Vagina (tissue), 2 donors: ENCODE data around the gene PSMC2. TPM values are rescaled to one million over a fixed set of nuclear protein-coding genes. Genes with fewer than 3 reads are reported as not detected.

Experiments
- DNase-seq, 2 donors: peaks; one replicate each; pipeline ENCODE4 v3.0.0-alpha.2; 2017; ENCODE audit errors: extremely low spot score in 2 of 2
- H3K27ac ChIP-seq: fragments of 200-600 bp; sonication (generic); one replicate; pipeline ENCODE4 v1.5.1; 2019
- H3K27me3 ChIP-seq: fragments of 200-600 bp; sonication (generic); one replicate; pipeline ENCODE4 v1.5.1; 2019
- H3K36me3 ChIP-seq, 2 donors: fragments of 200-600 bp; sonication (generic); one replicate each; pipeline ENCODE4 v1.5.1; 2017 to 2019
- H3K4me1 ChIP-seq: fragments of 200-600 bp; sonication (generic); one replicate; pipeline ENCODE4 v1.5.1; 2019
- H3K4me3 ChIP-seq, 2 donors: fragments of 200-600 bp; sonication (generic); 1 replicate in 1 of 2; 2 replicates in 1 of 2; pipeline ENCODE4 v1.5.1; 2016 to 2019
- H3K9me3 ChIP-seq: fragments of 200-600 bp; sonication (generic); one replicate; pipeline ENCODE4 v1.5.1; 2019
- POLR2A ChIP-seq, 2 donors: fragments of 450-650 bp; IDR thresholded peaks; one replicate each; pipeline ENCODE4 v1.6.1; 2017; ENCODE audit warnings: antibody characterized with exemption in 2 of 2, mild to moderate bottlenecking in 2 of 2, moderate library complexity in 2 of 2
- POLR2AphosphoS5 ChIP-seq, 2 donors: sonication (generic); formaldehyde crosslinking; IDR thresholded peaks; one replicate each; pipeline ENCODE4 v1.9.0; 2017; ENCODE audit warnings: antibody characterized with exemption in 2 of 2, mild to moderate bottlenecking in 2 of 2, low read depth in 1 of 2; ENCODE audit not compliant: insufficient read depth in 1 of 2
- intact Hi-C: fragments of 100-400 bp; cut with DNase I; formaldehyde crosslinking; loops from one replicate; pipeline ENCODE4 v1.15.1; 2023
- total RNA-seq: library from RNA; depleted of rRNA; stranded (reverse); fragments of >200 nt; gene quantifications from one replicate; pipeline ENCODE4 v1.2.3, GENCODE V29; 2016
- TF ChIP-seq, protein P1 (sequence below), 3 experiments: fragments of 450-650 bp in 2 of 3; fragments of 200-600 bp in 1 of 3; sonication (generic) in 1 of 3; IDR thresholded peaks; one replicate each; pipeline ENCODE4 v1.5.1; 2017 to 2019; ENCODE audit warnings: antibody characterized with exemption in 3 of 3, mild to moderate bottlenecking in 2 of 3, moderate library complexity in 2 of 3

Gene PSMC2
- total RNA-seq, 1 donor from 2014 or later = 63.3 TPM

DNA sequence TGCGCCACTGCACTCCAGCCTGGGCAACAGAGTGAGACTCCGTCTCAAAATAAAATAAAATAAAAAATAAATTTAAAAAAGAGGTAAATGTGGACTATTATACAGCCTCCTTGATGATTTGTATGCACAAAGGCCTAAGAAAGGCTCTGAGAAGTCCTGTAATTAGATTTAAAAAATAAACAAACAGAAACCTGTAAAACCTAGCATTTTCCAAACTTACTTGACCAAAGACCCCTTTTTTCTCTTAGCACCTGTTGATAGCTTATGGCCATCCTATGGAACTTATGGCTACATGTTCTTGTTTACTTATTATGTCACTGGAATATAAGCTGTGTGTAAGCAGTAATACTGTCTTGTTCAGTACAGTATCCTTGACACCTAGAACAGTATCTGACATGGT, 8.6 kb upstream of the PSMC2 start:
- Histone ChIP-seq H3K36me3 (peaks cover 0 to 47% of the 10 kb centered on the region in 2 donors), H3K4me3 (no peak overlapping the region), H3K4me1 (peaks cover 23% of the 10 kb centered on the region), H3K9me3 (no peaks in the 10 kb centered on the region), H3K27me3 (no peaks in the 10 kb centered on the region), H3K27ac (no peak overlapping the region)
- no peak for DNase-seq
- no peak for TF ChIP-seq POLR2A (IDR thresholded peaks at IDR 0.05)
- no peak for TF ChIP-seq POLR2AphosphoS5 (IDR thresholded peaks at IDR 0.05; ENCODE audit: insufficient read depth in 1 of 2, low read depth in 1 of 2)
- TF ChIP-seq, protein P1, sequence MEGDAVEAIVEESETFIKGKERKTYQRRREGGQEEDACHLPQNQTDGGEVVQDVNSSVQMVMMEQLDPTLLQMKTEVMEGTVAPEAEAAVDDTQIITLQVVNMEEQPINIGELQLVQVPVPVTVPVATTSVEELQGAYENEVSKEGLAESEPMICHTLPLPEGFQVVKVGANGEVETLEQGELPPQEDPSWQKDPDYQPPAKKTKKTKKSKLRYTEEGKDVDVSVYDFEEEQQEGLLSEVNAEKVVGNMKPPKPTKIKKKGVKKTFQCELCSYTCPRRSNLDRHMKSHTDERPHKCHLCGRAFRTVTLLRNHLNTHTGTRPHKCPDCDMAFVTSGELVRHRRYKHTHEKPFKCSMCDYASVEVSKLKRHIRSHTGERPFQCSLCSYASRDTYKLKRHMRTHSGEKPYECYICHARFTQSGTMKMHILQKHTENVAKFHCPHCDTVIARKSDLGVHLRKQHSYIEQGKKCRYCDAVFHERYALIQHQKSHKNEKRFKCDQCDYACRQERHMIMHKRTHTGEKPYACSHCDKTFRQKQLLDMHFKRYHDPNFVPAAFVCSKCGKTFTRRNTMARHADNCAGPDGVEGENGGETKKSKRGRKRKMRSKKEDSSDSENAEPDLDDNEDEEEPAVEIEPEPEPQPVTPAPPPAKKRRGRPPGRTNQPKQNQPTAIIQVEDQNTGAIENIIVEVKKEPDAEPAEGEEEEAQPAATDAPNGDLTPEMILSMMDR (IDR thresholded peaks at IDR 0.05) = no peak
- intact Hi-C loops = no loop called here

DNA sequence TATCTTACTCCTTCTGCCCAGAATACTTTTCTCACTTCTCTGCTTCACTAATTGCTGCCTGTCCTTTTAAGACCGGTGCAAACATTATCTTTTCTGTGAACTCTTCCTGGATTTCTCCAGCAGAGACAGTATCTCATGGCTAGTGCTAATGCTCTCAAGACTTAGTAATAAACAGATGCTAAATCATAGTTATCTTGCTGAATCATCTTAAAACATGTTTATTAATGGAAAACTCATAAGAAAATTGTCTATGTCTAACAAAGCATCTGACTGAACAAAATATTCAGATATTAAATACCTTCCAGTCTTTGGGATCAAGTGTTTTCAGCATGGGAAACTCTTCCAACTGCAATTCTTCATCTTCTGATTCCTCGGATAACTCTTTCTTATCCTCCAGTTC, 6.0 kb upstream of the PSMC2 start:
- H3K36me3 ChIP-seq = peaks cover 0 to 31% of the 10 kb centered on the region in 2 donors
- no peaks in the 10 kb centered on the region for H3K27me3 ChIP-seq
- intact Hi-C loops = no loop called here
- TF ChIP-seq POLR2A (IDR thresholded peaks at IDR 0.05) = no peak
- TF ChIP-seq, protein P1 (IDR thresholded peaks at IDR 0.05) = no peak
- TF ChIP-seq POLR2AphosphoS5 (IDR thresholded peaks at IDR 0.05; ENCODE audit: insufficient read depth in 1 of 2, low read depth in 1 of 2) = no peak
- H3K9me3 ChIP-seq = no peaks in the 10 kb centered on the region
- no peak overlapping the region for H3K27ac ChIP-seq
- no peak overlapping the region for H3K4me3 ChIP-seq
- H3K4me1 ChIP-seq = peaks cover 23% of the 10 kb centered on the region
- DNase-seq = no peak

DNA sequence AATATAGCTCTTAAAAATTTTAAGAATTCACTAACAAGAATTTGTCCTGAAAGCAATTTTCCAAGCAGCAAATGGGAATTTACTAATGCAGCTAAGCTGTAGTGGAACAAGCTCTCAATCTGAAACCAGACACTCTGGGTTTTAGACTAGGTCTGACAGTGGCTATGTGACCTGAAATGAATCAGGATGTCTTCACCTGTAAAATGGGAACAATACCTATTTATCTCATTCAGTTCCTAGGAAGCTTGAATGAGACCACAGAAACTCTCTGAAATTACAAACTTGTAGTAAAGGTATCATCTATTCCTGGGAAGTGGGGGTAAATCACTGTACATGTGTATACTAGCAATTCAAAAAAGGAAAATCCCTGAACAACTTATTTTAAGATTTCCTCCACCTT, 4.1 kb upstream of the PSMC2 start:
- Histone ChIP-seq H3K9me3 (no peaks in the 10 kb centered on the region), H3K36me3 (peaks cover 0 to 17% of the 10 kb centered on the region in 2 donors), H3K4me1 (peaks cover 34% of the 10 kb centered on the region), H3K4me3 (peak overlapping the region; percentile 79 to 81), H3K27me3 (no peaks in the 10 kb centered on the region), H3K27ac (no peak overlapping the region)
- no peak for TF ChIP-seq POLR2A (IDR thresholded peaks at IDR 0.05)
- TF ChIP-seq, protein P1 (IDR thresholded peaks at IDR 0.05) = no peak
- TF ChIP-seq POLR2AphosphoS5 (IDR thresholded peaks at IDR 0.05; ENCODE audit: insufficient read depth in 1 of 2, low read depth in 1 of 2) = no peak
- no peak for DNase-seq
- intact Hi-C loops = no loop called here

DNA sequence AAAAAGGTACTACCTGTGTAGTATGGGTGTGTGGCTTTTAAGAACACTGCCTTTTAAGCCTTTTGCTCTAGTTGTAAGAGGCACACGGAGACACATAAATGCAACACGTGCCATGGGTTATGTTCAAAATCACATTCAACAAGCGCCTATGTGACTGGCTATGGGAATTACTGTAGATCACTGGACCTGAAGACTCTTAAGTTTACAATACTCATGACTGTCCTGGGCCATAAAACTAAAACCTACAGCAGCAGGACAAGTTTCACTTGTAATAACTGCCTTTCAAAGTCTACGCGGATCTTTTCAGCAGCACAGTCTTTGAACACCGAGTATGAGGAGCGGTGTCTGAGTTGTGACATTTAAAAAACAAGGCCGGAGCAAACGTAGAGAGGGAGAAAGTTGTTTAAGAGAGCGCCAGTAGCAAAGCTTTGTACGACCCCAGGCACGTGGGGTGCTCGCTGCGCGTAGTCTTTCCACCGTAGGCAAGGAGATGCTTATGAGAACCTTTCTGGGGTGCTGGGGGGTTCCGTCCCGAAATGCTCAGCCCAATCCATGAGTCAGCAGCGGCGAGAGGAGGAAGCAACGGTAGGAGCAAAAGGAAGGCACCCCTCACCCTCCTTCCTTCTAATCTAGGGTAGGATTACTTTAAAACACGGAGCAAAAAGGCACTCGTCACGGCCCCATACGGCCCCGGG, 3.5 kb upstream of the PSMC2 start:
- peaks cover 0 to 17% of the 10 kb centered on the region in 2 donors for H3K36me3 ChIP-seq
- TF ChIP-seq, protein P1 (IDR thresholded peaks at IDR 0.05) = peak in 1 of 3 experiments; percentile 17
- no peak for TF ChIP-seq POLR2A (IDR thresholded peaks at IDR 0.05)
- no peak for TF ChIP-seq POLR2AphosphoS5 (IDR thresholded peaks at IDR 0.05; ENCODE audit: insufficient read depth in 1 of 2, low read depth in 1 of 2)
- peaks cover 40% of the 10 kb centered on the region for H3K4me1 ChIP-seq
- no peaks in the 10 kb centered on the region for H3K27me3 ChIP-seq
- peak overlapping the region; percentile 57 for H3K27ac ChIP-seq
- intact Hi-C loops = no loop called here
- no peaks in the 10 kb centered on the region for H3K9me3 ChIP-seq
- H3K4me3 ChIP-seq = peak overlapping the region; percentile 79 to 81
- DNase-seq = no peak

DNA sequence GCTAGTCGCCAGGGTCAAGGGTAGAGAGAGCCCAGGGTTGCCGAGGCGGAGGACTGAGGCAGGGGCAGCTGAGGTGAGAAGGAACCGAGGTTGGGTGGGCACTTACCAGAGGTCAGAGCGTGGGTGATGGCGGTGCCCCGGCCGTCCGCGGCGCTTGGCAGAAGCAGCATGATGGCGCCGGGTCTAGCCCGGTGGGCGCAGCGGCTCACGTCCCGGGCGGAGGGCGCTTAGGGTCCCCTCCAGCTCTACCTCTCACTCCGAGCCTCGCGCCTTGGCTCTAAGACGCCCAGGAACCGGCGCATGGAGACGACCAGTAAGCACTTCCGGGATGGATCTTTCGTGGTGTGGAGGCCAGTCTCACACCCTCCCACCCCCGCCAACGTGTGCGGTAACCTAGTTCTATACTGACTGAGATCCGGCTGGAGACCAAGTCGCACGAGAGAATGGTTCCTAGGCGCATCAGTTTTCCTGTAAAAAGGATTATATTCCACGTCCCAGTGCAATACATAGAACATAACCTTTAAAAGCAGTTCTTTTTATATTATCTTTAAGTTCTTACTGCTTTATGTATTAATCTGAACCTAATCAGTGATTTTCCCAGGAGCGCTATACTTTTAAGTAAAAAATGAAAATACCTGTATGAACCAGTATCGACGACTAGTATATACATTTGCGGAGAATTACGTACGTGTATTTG, 2.8 kb upstream of the PSMC2 start, which contains the start of gene DNAJC2:
Gene DNAJC2, minus strand, starts transcription at position 315 of the 697 bp plus-strand sequence. Its CDS starts 145 bp downstream, at position 170.
- H3K27me3 ChIP-seq = no peaks in the 10 kb centered on the region
- H3K36me3 ChIP-seq = peaks cover 0 to 15% of the 10 kb centered on the region in 2 donors
- peak within 1 kb of the TSS; percentile 79 to 81 for H3K4me3 ChIP-seq
- H3K27ac ChIP-seq = peak within 1 kb of the TSS; percentile 57
- no peaks in the 10 kb centered on the region for H3K9me3 ChIP-seq
- intact Hi-C loops = no loop called here
- TF ChIP-seq POLR2A (IDR thresholded peaks at IDR 0.05) (no peak), POLR2AphosphoS5 (IDR thresholded peaks at IDR 0.05; ENCODE audit: insufficient read depth in 1 of 2, low read depth in 1 of 2) (peak; percentile 82 to 92)
- TF ChIP-seq, protein P1 (IDR thresholded peaks at IDR 0.05) = no peak
- peaks cover 47% of the 10 kb centered on the region for H3K4me1 ChIP-seq
- peak in 1 of 2 donors; percentile 87 for DNase-seq
